ENCODE measurements around the gene RACGAP1.

DNA sequence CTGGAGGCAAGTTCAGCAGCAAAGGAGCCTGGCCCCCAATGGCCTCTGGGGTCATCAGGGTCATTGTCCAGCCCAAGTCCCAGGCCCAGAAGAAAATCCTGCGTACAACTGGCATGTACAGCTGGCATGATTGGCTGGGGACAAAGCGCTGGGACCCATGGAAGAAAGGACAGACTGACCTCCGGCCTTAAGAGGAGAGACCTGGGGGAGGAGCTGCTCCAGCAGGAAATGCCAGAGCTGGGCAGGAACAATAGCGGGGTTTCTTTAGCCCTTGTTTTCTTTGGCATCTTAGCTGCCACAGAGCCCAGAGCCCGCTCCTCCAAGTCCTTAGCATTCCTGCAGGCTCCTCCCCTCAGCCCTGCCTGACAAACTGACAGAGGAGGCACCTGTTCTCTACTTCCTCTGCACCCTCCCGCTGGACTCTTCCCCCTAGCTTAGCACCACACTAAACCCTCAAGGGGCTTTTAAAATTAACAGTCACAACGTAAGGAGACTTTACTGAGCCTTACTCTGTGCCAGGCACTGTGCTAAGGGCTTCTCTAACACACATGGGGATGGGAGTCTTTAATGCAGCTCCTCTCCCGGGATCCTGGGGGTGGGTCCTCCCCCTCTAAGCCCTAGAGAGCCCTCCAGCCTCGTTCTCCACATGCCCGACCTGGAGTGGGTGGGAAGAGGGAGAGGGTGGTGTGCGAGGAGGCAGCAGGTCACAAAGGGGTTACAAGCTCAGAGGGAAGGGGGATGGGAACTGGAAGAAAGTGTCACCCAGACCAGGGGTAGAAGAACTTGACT is 65.4 kb downstream of the RACGAP1 start:
- TF ChIP-seq, protein P1, sequence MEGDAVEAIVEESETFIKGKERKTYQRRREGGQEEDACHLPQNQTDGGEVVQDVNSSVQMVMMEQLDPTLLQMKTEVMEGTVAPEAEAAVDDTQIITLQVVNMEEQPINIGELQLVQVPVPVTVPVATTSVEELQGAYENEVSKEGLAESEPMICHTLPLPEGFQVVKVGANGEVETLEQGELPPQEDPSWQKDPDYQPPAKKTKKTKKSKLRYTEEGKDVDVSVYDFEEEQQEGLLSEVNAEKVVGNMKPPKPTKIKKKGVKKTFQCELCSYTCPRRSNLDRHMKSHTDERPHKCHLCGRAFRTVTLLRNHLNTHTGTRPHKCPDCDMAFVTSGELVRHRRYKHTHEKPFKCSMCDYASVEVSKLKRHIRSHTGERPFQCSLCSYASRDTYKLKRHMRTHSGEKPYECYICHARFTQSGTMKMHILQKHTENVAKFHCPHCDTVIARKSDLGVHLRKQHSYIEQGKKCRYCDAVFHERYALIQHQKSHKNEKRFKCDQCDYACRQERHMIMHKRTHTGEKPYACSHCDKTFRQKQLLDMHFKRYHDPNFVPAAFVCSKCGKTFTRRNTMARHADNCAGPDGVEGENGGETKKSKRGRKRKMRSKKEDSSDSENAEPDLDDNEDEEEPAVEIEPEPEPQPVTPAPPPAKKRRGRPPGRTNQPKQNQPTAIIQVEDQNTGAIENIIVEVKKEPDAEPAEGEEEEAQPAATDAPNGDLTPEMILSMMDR (IDR thresholded peaks at IDR 0.05) = no peak
- no peak for TF ChIP-seq POLR2A (IDR thresholded peaks at IDR 0.05)
